ENCODE data around the gene RPL39. TPM values are rescaled to one million over a fixed set of nuclear protein-coding genes. Genes with fewer than 3 reads are reported as not detected.

The RPL39 gene
- total and polyA plus RNA-seq, 10 of the 15 experiments (the other 5 are each of a cell fraction or from before 2014, with no cell fraction given), result 1,792 to 6,541 (median 3,667) TPM

DNA sequence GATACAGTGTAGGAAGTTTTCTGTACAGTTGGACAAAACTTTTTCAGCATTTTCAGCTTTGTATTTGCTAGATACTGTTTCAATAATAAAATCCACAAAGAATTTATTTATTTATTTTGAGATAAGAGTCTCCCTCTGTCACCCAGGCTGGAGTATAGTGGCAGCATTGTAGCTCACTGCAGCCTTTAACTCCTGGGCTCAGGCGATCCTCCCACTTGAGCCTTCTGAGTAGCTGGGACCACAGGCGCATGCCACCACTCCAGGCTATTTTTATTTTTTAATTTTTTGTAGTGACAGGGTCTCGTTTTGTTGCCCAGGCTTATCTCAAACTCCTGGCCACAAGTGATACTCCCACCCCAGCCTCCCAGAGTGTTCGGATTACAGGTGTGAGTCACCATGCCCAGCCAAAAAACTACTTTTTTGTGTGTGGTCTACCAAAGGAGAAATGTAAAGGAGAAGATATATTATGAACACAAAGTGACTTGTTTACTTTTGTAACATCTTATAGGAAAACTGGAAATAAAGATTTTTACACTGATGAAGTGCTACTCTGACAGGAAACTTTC, 46.1 kb downstream of the RPL39 start:
- H3K79me2 ChIP-seq (ENCODE audit: control insufficient read depth, insufficient read depth, low read length), result no peaks in the 10 kb centered on the region
- ChIA-PET POLR2A (interaction anchor here (1.1 kb wide), 1 partner anchor 12 kb away, joined by 5 read pairs; no protein-coding TSS in a partner anchor), SMC1A (ENCODE audit: uncharacterized antibody, unreplicated experiment) (interaction anchor here (1.1 to 2.1 kb wide), 9 partner anchors 9 to 233 kb away, joined by 3 to 12 read pairs (median 5); no protein-coding TSS in a partner anchor), RAD21 (ENCODE audit: unreplicated experiment) (interaction anchor here (0.8 to 1.7 kb wide), 7 partner anchors 11 to 229 kb away, joined by 3 to 5 read pairs (median 5); no protein-coding TSS in a partner anchor), CTCF (interaction anchor here (0.9 to 3.7 kb wide), 11 partner anchors 9 to 229 kb away, joined by 3 to 23 read pairs (median 4); no protein-coding TSS in a partner anchor)
- no peaks in the 10 kb centered on the region for H3K36me3 ChIP-seq (ENCODE audit: control insufficient read depth in 2 of 2, insufficient read depth in 2 of 2, low read length in 1 of 2)
- no peak overlapping the region for H3K9ac ChIP-seq (ENCODE audit: control insufficient read depth, insufficient read depth, low read length)
- DNase-seq (ENCODE audit: low read depth, low spot score), result no peak
- 61% methylated on average over 4 of the region's 4 CpGs for WGBS (ENCODE audit: insufficient coverage, insufficient replicate concordance, low lambda C conversion rate, missing lambda C conversion rate)
- H3K9me3 ChIP-seq (replicated peaks; ENCODE audit: control insufficient read depth, insufficient read depth, low read length), result no peaks in the 10 kb centered on the region
- no peak overlapping the region for H3K4me3 ChIP-seq
- H3K27me3 ChIP-seq (replicated peaks in 1 of 2; ENCODE audit: control insufficient read depth in 2 of 2, insufficient read depth in 2 of 2, low read length in 1 of 2), result no peaks in the 10 kb centered on the region
- no peak for ATAC-seq
- FAIRE-seq, result no peak
- no peak overlapping the region for H2AFZ ChIP-seq (ENCODE audit: control insufficient read depth, low read depth, low read length)
- no peaks in the 10 kb centered on the region for H3K4me1 ChIP-seq (ENCODE audit: control insufficient read depth, insufficient read depth, low read length)
- TF ChIP-seq, protein P1, sequence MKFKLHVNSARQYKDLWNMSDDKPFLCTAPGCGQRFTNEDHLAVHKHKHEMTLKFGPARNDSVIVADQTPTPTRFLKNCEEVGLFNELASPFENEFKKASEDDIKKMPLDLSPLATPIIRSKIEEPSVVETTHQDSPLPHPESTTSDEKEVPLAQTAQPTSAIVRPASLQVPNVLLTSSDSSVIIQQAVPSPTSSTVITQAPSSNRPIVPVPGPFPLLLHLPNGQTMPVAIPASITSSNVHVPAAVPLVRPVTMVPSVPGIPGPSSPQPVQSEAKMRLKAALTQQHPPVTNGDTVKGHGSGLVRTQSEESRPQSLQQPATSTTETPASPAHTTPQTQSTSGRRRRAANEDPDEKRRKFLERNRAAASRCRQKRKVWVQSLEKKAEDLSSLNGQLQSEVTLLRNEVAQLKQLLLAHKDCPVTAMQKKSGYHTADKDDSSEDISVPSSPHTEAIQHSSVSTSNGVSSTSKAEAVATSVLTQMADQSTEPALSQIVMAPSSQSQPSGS (IDR thresholded peaks at IDR 0.05; ENCODE audit: low read length), result no peak
- TF ChIP-seq CHD1 (IDR thresholded peaks at IDR 0.05; ENCODE audit: low read depth, low read length), result no peak
- no peak for TF ChIP-seq GATAD2B (conservative IDR thresholded peaks at IDR 0.05; ENCODE audit: low read depth)
- no peak for TF ChIP-seq RB1 (IDR thresholded peaks at IDR 0.05; ENCODE audit: borderline replicate concordance)
- TF ChIP-seq FOXM1 (IDR thresholded peaks at IDR 0.05; ENCODE audit: low read depth, low read length), result no peak
- TF ChIP-seq, protein P2, sequence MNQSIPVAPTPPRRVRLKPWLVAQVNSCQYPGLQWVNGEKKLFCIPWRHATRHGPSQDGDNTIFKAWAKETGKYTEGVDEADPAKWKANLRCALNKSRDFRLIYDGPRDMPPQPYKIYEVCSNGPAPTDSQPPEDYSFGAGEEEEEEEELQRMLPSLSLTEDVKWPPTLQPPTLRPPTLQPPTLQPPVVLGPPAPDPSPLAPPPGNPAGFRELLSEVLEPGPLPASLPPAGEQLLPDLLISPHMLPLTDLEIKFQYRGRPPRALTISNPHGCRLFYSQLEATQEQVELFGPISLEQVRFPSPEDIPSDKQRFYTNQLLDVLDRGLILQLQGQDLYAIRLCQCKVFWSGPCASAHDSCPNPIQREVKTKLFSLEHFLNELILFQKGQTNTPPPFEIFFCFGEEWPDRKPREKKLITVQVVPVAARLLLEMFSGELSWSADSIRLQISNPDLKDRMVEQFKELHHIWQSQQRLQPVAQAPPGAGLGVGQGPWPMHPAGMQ (IDR thresholded peaks at IDR 0.05; ENCODE audit: borderline replicate concordance), result no peak
- TF ChIP-seq CBFB (IDR thresholded peaks at IDR 0.05; ENCODE audit: low read depth), result no peak
- TF ChIP-seq, protein P3, sequence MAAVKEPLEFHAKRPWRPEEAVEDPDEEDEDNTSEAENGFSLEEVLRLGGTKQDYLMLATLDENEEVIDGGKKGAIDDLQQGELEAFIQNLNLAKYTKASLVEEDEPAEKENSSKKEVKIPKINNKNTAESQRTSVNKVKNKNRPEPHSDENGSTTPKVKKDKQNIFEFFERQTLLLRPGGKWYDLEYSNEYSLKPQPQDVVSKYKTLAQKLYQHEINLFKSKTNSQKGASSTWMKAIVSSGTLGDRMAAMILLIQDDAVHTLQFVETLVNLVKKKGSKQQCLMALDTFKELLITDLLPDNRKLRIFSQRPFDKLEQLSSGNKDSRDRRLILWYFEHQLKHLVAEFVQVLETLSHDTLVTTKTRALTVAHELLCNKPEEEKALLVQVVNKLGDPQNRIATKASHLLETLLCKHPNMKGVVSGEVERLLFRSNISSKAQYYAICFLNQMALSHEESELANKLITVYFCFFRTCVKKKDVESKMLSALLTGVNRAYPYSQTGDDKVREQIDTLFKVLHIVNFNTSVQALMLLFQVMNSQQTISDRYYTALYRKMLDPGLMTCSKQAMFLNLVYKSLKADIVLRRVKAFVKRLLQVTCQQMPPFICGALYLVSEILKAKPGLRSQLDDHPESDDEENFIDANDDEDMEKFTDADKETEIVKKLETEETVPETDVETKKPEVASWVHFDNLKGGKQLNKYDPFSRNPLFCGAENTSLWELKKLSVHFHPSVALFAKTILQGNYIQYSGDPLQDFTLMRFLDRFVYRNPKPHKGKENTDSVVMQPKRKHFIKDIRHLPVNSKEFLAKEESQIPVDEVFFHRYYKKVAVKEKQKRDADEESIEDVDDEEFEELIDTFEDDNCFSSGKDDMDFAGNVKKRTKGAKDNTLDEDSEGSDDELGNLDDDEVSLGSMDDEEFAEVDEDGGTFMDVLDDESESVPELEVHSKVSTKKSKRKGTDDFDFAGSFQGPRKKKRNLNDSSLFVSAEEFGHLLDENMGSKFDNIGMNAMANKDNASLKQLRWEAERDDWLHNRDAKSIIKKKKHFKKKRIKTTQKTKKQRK (IDR thresholded peaks at IDR 0.05; ENCODE audit: low read depth, low read length), result no peak
- no peak for TF ChIP-seq HDAC6 (IDR thresholded peaks at IDR 0.05; ENCODE audit: unreplicated experiment)
- TF ChIP-seq BCL11A (IDR thresholded peaks at IDR 0.05; ENCODE audit: low read depth, low read length), result no peak
- TF ChIP-seq TCF7 (IDR thresholded peaks at IDR 0.05; ENCODE audit: borderline replicate concordance), result no peak
- TF ChIP-seq, protein P4, sequence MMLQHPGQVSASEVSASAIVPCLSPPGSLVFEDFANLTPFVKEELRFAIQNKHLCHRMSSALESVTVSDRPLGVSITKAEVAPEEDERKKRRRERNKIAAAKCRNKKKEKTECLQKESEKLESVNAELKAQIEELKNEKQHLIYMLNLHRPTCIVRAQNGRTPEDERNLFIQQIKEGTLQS (IDR thresholded peaks at IDR 0.05; ENCODE audit: borderline replicate concordance, extremely low read depth, low read depth, low read length), result no peak
- no peak for TF ChIP-seq CBX3 (IDR thresholded peaks at IDR 0.05; ENCODE audit: borderline replicate concordance, low read depth)
- intact Hi-C loops (cut with micrococcal nuclease; ENCODE audit: unreplicated experiment) (no loop called here), in situ Hi-C loops (cut with MboI) (no loop called here)
- H4K20me1 ChIP-seq (ENCODE audit: control insufficient read depth, insufficient read depth), result no peaks in the 10 kb centered on the region
- H3K27ac ChIP-seq (ENCODE audit: control insufficient read depth, insufficient read depth), result no peak overlapping the region
- no peak overlapping the region for H3K4me2 ChIP-seq (ENCODE audit: control insufficient read depth, insufficient read depth)
- BruUV-seq (replicated peaks), result no TSS peak
